PC-3 (cell line): Measurements from ENCODE around the gene KIF25. TPM values are rescaled to one million over a fixed set of nuclear protein-coding genes. Genes with fewer than 3 reads are reported as not detected.

Experiments used
- ATAC-seq: fragments of 200-7000 bp; cut with Tn5 transposase; 2 replicates; pipeline ENCODE4 v1.9.1; 2020; ENCODE audit warnings: mild to moderate bottlenecking, moderate library complexity
- BruUV-seq: library from RNA; stranded (reverse); fragments of 400-500 nt; replicated peaks from 2 replicates; lab custom pipeline; 2021; lab: Mats Ljungman, UMichigan
- CTCF ChIA-PET: fragments of 300-600 bp; sonication (Branson Sonifier 250); formaldehyde crosslinking; loops from one replicate; lab custom pipeline; 2022; ENCODE audit warnings: antibody characterized with exemption; lab: Charles Lee
- POLR2A ChIA-PET: fragments of 300-600 bp; sonication (Branson Sonifier 250); formaldehyde crosslinking; loops from one replicate; lab custom pipeline; 2022; ENCODE audit warnings: antibody characterized with exemption; ENCODE audit not compliant: unreplicated experiment; lab: Charles Lee
- DNase-seq: peaks from one replicate; pipeline ENCODE4 v3.0.0-alpha.2; 2015
- H2AFZ ChIP-seq: fragments of 300-600 bp; sonication (generic); 2 replicates; pipeline ENCODE4 v1.6.0; 2016; ENCODE audit warnings: antibody characterized with exemption, low read length
- H3F3A ChIP-seq: fragments of 300-600 bp; sonication (generic); one replicate; pipeline ENCODE4 v1.6.0; 2017; ENCODE audit warnings: antibody characterized with exemption, low read length, control low read depth, mild to moderate bottlenecking; ENCODE audit not compliant: unreplicated experiment
- H3K27ac ChIP-seq: fragments of 300-600 bp; sonication (generic); 2 replicates; pipeline ENCODE4 v1.5.1; 2016; ENCODE audit warnings: mild to moderate bottlenecking, low read length
- H3K27me3 ChIP-seq: fragments of 300-600 bp; sonication (generic); 2 replicates; pipeline ENCODE4 v1.6.1; 2016; ENCODE audit warnings: low read length, mixed read lengths
- H3K36me3 ChIP-seq: fragments of 300-600 bp; sonication (generic); 2 replicates; pipeline ENCODE4 v1.6.1; 2016; ENCODE audit warnings: low read depth, mixed run types, low read length, mixed read lengths
- H3K4me1 ChIP-seq: fragments of 300-600 bp; sonication (generic); 2 replicates; pipeline ENCODE4 v1.5.1; 2016; ENCODE audit warnings: low read length; ENCODE audit not compliant: insufficient read depth
- H3K4me2 ChIP-seq: fragments of 300-600 bp; sonication (generic); 2 replicates; pipeline ENCODE4 v1.6.0; 2016; ENCODE audit warnings: low read length
- H3K4me3 ChIP-seq: fragments of 300-600 bp; sonication (generic); 2 replicates; pipeline ENCODE4 v1.5.1; 2016; ENCODE audit warnings: mild to moderate bottlenecking, low read length, mixed read lengths
- H3K79me2 ChIP-seq: fragments of 300-600 bp; sonication (generic); 2 replicates; pipeline ENCODE4 v1.6.1; 2017; ENCODE audit warnings: low read length, mixed read lengths
- H3K9ac ChIP-seq: fragments of 300-600 bp; sonication (generic); 2 replicates; pipeline ENCODE4 v1.6.0; 2016; ENCODE audit warnings: mild to moderate bottlenecking, low read length
- H3K9me2 ChIP-seq: fragments of 300-600 bp; sonication (generic); replicated peaks from 2 replicates; pipeline ENCODE4 v1.6.1; 2016; ENCODE audit warnings: mixed run types, low read length, mixed read lengths
- H3K9me3 ChIP-seq: fragments of 300-600 bp; sonication (generic); 2 replicates; pipeline ENCODE4 v1.6.1; 2016; ENCODE audit warnings: low read length, mixed read lengths
- H4K20me1 ChIP-seq: fragments of 300-600 bp; sonication (generic); 2 replicates; pipeline ENCODE4 v1.6.1; 2016; ENCODE audit warnings: low read length, mixed read lengths
- CTCF ChIP-seq: fragments of 300-600 bp; sonication (generic); conservative IDR thresholded peaks from 2 replicates; pipeline ENCODE4 v1.5.1; 2017; ENCODE audit warnings: antibody characterized with exemption, low read depth, mild to moderate bottlenecking, low read length
- EZH2 ChIP-seq: fragments of 300-600 bp; sonication (generic); IDR thresholded peaks from one replicate; pipeline ENCODE4 v1.6.1; 2017; ENCODE audit warnings: antibody characterized with exemption, mild to moderate bottlenecking, low read length; ENCODE audit not compliant: unreplicated experiment
- EZH2phosphoT487 ChIP-seq: fragments of 300-600 bp; sonication (generic); IDR thresholded peaks from 2 replicates; pipeline ENCODE4 v1.6.1; 2018; ENCODE audit warnings: mild to moderate bottlenecking, antibody characterized with exemption, low read length, borderline replicate concordance
- intact Hi-C: fragments of 100-400 bp; cut with micrococcal nuclease; formaldehyde crosslinking; loops from 2 replicates; pipeline ENCODE4 v1.9.0; 2023
- total RNA-seq: library from RNA; depleted of rRNA; stranded (reverse); fragments of >200 nt; gene quantifications from 2 replicates; pipeline ENCODE4 v1.2.3, GENCODE V29; 2014

The KIF25 gene
- total RNA-seq, 1 experiment from 2014 or later: not detected

DNA sequence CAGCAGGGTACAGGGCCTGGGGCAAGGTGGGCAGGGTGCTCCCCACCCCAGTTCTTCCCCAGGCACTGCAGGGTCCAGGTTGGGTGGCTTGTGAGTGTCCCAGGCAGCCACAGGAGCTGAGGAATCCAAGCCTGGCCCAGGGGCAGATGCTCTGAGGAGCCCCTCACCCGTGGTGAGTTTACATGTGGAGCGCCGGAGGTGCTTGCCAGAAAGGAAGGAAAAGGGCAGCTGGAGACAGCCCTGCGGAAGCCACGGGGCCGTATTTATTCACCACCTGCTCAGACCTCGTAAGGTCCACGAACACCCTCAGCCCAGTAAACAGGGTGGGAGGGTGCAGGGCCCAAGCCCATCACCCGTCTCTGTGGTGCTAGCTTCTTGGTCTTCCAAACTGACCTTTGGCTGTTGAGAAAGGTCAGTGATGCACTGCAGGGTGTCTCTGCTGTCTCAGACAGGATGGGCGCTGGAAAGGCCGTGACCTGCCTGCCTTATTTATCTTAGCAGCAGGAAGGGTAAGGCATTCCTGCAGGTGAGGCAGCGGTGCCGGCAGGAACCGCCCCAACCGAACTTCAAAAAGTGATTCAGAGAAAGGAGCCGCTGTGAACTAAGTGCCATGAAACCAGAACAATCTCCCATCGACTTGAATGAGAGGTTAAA is 85.5 kb downstream of the KIF25 start:
- H3K27ac ChIP-seq: no peak overlapping the region
- H3K9me2 ChIP-seq: no peaks in the 10 kb centered on the region
- H3F3A ChIP-seq: no peaks in the 10 kb centered on the region
- H3K9me3 ChIP-seq: no peaks in the 10 kb centered on the region
- no peak overlapping the region for H2AFZ ChIP-seq
- H3K79me2 ChIP-seq: no peaks in the 10 kb centered on the region
- H3K4me3 ChIP-seq: no peak overlapping the region
- ATAC-seq: no peak
- H3K4me1 ChIP-seq: no peaks in the 10 kb centered on the region
- no peaks in the 10 kb centered on the region for H3K36me3 ChIP-seq
- H3K4me2 ChIP-seq: no peak overlapping the region
- H4K20me1 ChIP-seq: no peaks in the 10 kb centered on the region
- no peak for DNase-seq
- no peaks in the 10 kb centered on the region for H3K27me3 ChIP-seq
- H3K9ac ChIP-seq: no peak overlapping the region
- intact Hi-C loops: no loop called here
- ChIA-PET CTCF (no interaction called here), POLR2A (no interaction called here)
- no TSS peak for BruUV-seq
- TF ChIP-seq EZH2: no peak
- TF ChIP-seq EZH2phosphoT487: no peak
- TF ChIP-seq CTCF: no peak

- POLR2A ChIA-PET: no interaction called here
- intact Hi-C loops: no loop called here
- Histone ChIP-seq H3K4me1 (no peaks in the 10 kb centered on the region), H3F3A (no peaks in the 10 kb centered on the region), H3K4me2 (no peak overlapping the region), H3K27ac (no peak overlapping the region), H3K79me2 (no peaks in the 10 kb centered on the region), H3K27me3 (no peaks in the 10 kb centered on the region), H4K20me1 (no peaks in the 10 kb centered on the region), H3K9ac (no peak overlapping the region), H3K9me2 (no peaks in the 10 kb centered on the region), H2AFZ (no peak overlapping the region), H3K9me3 (no peaks in the 10 kb centered on the region), H3K36me3 (no peaks in the 10 kb centered on the region), H3K4me3 (no peak overlapping the region)
- CTCF ChIA-PET: no interaction called here
- ATAC-seq (no peak), DNase-seq (no peak)
- TF ChIP-seq EZH2phosphoT487 (no peak), EZH2 (no peak), CTCF (no peak)
- no TSS peak for BruUV-seq
Measured at GRCh38 chr6:168083514-168083885, 86.0 kb downstream of the KIF25 start.

GRCh38 chr6:168084465-168085160 is 87.1 kb downstream of the KIF25 start:
- Histone ChIP-seq H3K9me3 (no peaks in the 10 kb centered on the region), H3K79me2 (no peaks in the 10 kb centered on the region), H3K27me3 (no peaks in the 10 kb centered on the region), H4K20me1 (no peaks in the 10 kb centered on the region), H3K27ac (no peak overlapping the region), H3F3A (no peaks in the 10 kb centered on the region), H3K9ac (no peak overlapping the region), H2AFZ (no peak overlapping the region), H3K9me2 (no peaks in the 10 kb centered on the region), H3K4me3 (no peak overlapping the region), H3K4me1 (no peaks in the 10 kb centered on the region), H3K36me3 (no peaks in the 10 kb centered on the region), H3K4me2 (no peak overlapping the region)
- ChIA-PET CTCF (no interaction called here), POLR2A (no interaction called here)
- ATAC-seq (no peak), DNase-seq (no peak)
- BruUV-seq: no TSS peak
- no peak for TF ChIP-seq EZH2
- TF ChIP-seq CTCF: no peak
- no peak for TF ChIP-seq EZH2phosphoT487
- intact Hi-C loops: no loop called here
